H9 (cell line): ENCODE results near the gene ZNF225. TPM values are rescaled to one million over a fixed set of nuclear protein-coding genes. Genes with fewer than 3 reads are reported as not detected.

Source experiments
- DNase-seq: peaks from one replicate; pipeline ENCODE4 v3.0.0-alpha.2; 2017
- H2AFZ ChIP-seq: one replicate; pipeline ENCODE4 v1.6.1; 2013; ENCODE audit warnings: mild to moderate bottlenecking, low read length, control low read depth, moderate library complexity
- H2AK5ac ChIP-seq: 2 replicates; pipeline ENCODE4 v1.6.1; 2013; ENCODE audit warnings: low read length, control low read depth, mixed read lengths; ENCODE audit not compliant: insufficient read length
- H2BK120ac ChIP-seq: one replicate; pipeline ENCODE4 v1.6.1; 2013; ENCODE audit warnings: low read depth, mild to moderate bottlenecking, low read length, control low read depth, inconsistent platforms; ENCODE audit not compliant: poor library complexity, severe bottlenecking
- H2BK12ac ChIP-seq: 2 replicates; pipeline ENCODE4 v1.6.1; 2013; ENCODE audit warnings: low read length, control low read depth, mixed read lengths, low read depth; ENCODE audit not compliant: insufficient read length
- H2BK15ac ChIP-seq: 2 replicates; pipeline ENCODE4 v1.6.1; 2013; ENCODE audit warnings: low read depth, low read length, control low read depth
- H2BK20ac ChIP-seq: one replicate; pipeline ENCODE4 v1.6.1; 2013; ENCODE audit warnings: low read depth, mild to moderate bottlenecking, low read length, control low read depth, inconsistent platforms; ENCODE audit not compliant: poor library complexity, severe bottlenecking
- H2BK5ac ChIP-seq: 2 replicates; pipeline ENCODE4 v1.6.1; 2013; ENCODE audit warnings: low read length, control low read depth, mixed read lengths; ENCODE audit not compliant: insufficient read length
- H3K14ac ChIP-seq: 2 replicates; pipeline ENCODE4 v1.6.1; 2013; ENCODE audit warnings: low read length, control low read depth; ENCODE audit not compliant: insufficient read depth
- H3K18ac ChIP-seq: 2 replicates; pipeline ENCODE4 v1.6.1; 2013; ENCODE audit warnings: low read depth, mild to moderate bottlenecking, mixed read lengths, low read length, control low read depth; ENCODE audit not compliant: insufficient read length
- H3K23ac ChIP-seq: 2 replicates; pipeline ENCODE4 v1.6.1; 2013; ENCODE audit warnings: low read length, control low read depth, mixed read lengths, low read depth; ENCODE audit not compliant: insufficient read length
- H3K23me2 ChIP-seq: 2 replicates; pipeline ENCODE4 v1.6.1; 2013; ENCODE audit warnings: low read depth, mild to moderate bottlenecking, mixed read lengths, low read length, control low read depth; ENCODE audit not compliant: insufficient read length, poor library complexity, severe bottlenecking
- H3K27ac ChIP-seq: 2 replicates; pipeline ENCODE4 v1.5.1; 2013; ENCODE audit warnings: low read length, control low read depth, mixed read lengths, low read depth; ENCODE audit not compliant: insufficient read length
- H3K27me3 ChIP-seq: 2 replicates; pipeline ENCODE4 v1.6.1; 2013; ENCODE audit warnings: low read length, control low read depth, inconsistent platforms; ENCODE audit not compliant: insufficient read depth
- H3K4ac ChIP-seq: 2 replicates; pipeline ENCODE4 v1.6.1; 2013; ENCODE audit warnings: low read depth, mild to moderate bottlenecking, control low read depth, inconsistent platforms, low read length, moderate library complexity
- H3K4me1 ChIP-seq: 2 replicates; pipeline ENCODE4 v1.6.1; 2013; ENCODE audit warnings: low read length, control low read depth, inconsistent platforms; ENCODE audit not compliant: insufficient read depth
- H3K4me2 ChIP-seq: 2 replicates; pipeline ENCODE4 v1.6.1; 2013; ENCODE audit warnings: low read length, control low read depth, mixed read lengths; ENCODE audit not compliant: insufficient read length, insufficient read depth
- H3K56ac ChIP-seq: 2 replicates; pipeline ENCODE4 v1.6.1; 2013; ENCODE audit warnings: low read depth, mild to moderate bottlenecking, mixed read lengths, low read length, control low read depth; ENCODE audit not compliant: insufficient read length
- H3K79me1 ChIP-seq: 2 replicates; pipeline ENCODE4 v1.6.1; 2013; ENCODE audit warnings: low read depth, mild to moderate bottlenecking, moderate library complexity, low read length, control low read depth, inconsistent platforms; ENCODE audit not compliant: insufficient read depth, poor library complexity, severe bottlenecking
- H3K79me2 ChIP-seq: 2 replicates; pipeline ENCODE4 v1.6.1; 2013; ENCODE audit warnings: low read length, control low read depth, inconsistent platforms; ENCODE audit not compliant: insufficient read depth
- H3K9ac ChIP-seq: 2 replicates; pipeline ENCODE4 v1.6.1; 2013; ENCODE audit warnings: low read length, control low read depth, mixed read lengths; ENCODE audit not compliant: insufficient read length; ENCODE audit errors: extremely low read depth
- H3K9me3 ChIP-seq: one replicate; pipeline ENCODE4 v1.6.1; 2013; ENCODE audit warnings: low read depth, low read length, inconsistent platforms; ENCODE audit not compliant: control insufficient read depth
- H3T11ph ChIP-seq: one replicate; pipeline ENCODE4 v1.6.1; 2013; ENCODE audit warnings: mild to moderate bottlenecking, low read length, control low read depth, inconsistent platforms
- H4K20me1 ChIP-seq: one replicate; pipeline ENCODE4 v1.6.1; 2013; ENCODE audit not compliant: control insufficient read depth, insufficient read length, insufficient read depth
- H4K5ac ChIP-seq: 2 replicates; pipeline ENCODE4 v1.6.1; 2013; ENCODE audit warnings: low read depth, mild to moderate bottlenecking, mixed read lengths, low read length, control low read depth; ENCODE audit not compliant: insufficient read length
- H4K8ac ChIP-seq: replicated peaks from 2 replicates; pipeline ENCODE4 v1.6.1; 2013; ENCODE audit warnings: low read length, control low read depth, mixed read lengths, low read depth; ENCODE audit not compliant: insufficient read length
- H4K91ac ChIP-seq: 2 replicates; pipeline ENCODE4 v1.6.1; 2013; ENCODE audit warnings: low read depth, mild to moderate bottlenecking, moderate library complexity, mixed read lengths, low read length, control low read depth; ENCODE audit not compliant: insufficient read length
- H3K27ac Mint-ChIP-seq, 3 experiments: 2 replicates in 2 of 3; 3 replicates in 1 of 3; pipeline ENCODE4 v1.8.0; 2020 to 2021; ENCODE audit warnings: mixed read lengths in 3 of 3, mild to moderate bottlenecking in 1 of 3, moderate library complexity in 1 of 3
- H3K27me3 Mint-ChIP-seq: 2 replicates; pipeline ENCODE4 v1.8.0; 2021; ENCODE audit warnings: low read depth, mild to moderate bottlenecking, moderate library complexity, mixed read lengths
- H3K36me3 Mint-ChIP-seq, 3 experiments: 2 replicates in 2 of 3; 3 replicates in 1 of 3; pipeline ENCODE4 v1.8.0; 2020 to 2021; ENCODE audit warnings: low read depth in 3 of 3, mixed read lengths in 3 of 3; ENCODE audit not compliant: insufficient read depth in 1 of 3
- H3K4me1 Mint-ChIP-seq, 2 experiments: 2 replicates each; pipeline ENCODE4 v1.8.0; 2020; ENCODE audit warnings: mixed read lengths in 2 of 2
- H3K4me3 Mint-ChIP-seq, 2 experiments: 2 replicates in 1 of 2; 3 replicates in 1 of 2; pipeline ENCODE4 v1.8.0; 2020 to 2021; ENCODE audit warnings: mild to moderate bottlenecking in 2 of 2, mixed read lengths in 2 of 2, moderate library complexity in 1 of 2
- H3K9me3 Mint-ChIP-seq, 2 experiments: 2 replicates in 1 of 2; 3 replicates in 1 of 2; pipeline ENCODE4 v1.8.0; 2020; ENCODE audit warnings: mild to moderate bottlenecking in 2 of 2, mixed read lengths in 2 of 2, moderate library complexity in 1 of 2
- WGBS: extraction: QIAGEN DNeasy Blood & Tissue Kit; methylation state at CpG from one replicate; pipeline ENCODE4 v1.1.7; 2013; ENCODE audit warnings: missing lambda C conversion rate, low lambda C conversion rate, mixed read lengths; ENCODE audit not compliant: insufficient read length; ENCODE audit errors: extremely low coverage; 5-methylcytosine and 5-hydroxymethylcytosine counted together
- total RNA-seq: library from RNA; stranded (reverse); gene quantifications from 2 replicates; pipeline ENCODE4 v1.2.1, GENCODE V29; 2021
- TF ChIP-seq, protein P1 (sequence below): fragments of 200-600 bp; sonication (generic); conservative IDR thresholded peaks from 3 replicates; pipeline ENCODE4 v1.8.0; 2021; ENCODE audit warnings: antibody characterized with exemption, mild to moderate bottlenecking

The ZNF225 gene
- total RNA-seq, 1 experiment from 2014 or later, result 3.9 TPM

- Histone ChIP-seq H2AK5ac (no peak within 1 kb of the TSS), H4K5ac (no peak within 1 kb of the TSS), H3K9me3 (no peaks in the 10 kb centered on the region), H2BK20ac (no peak within 1 kb of the TSS), H3K23ac (no peak within 1 kb of the TSS), H3K9ac (peak within 1 kb of the TSS; percentile 68), H3K4ac (no peak within 1 kb of the TSS), H3T11ph (no peak within 1 kb of the TSS), H2BK15ac (no peak within 1 kb of the TSS), H3K14ac (no peak within 1 kb of the TSS), H3K4me1 (no peaks in the 10 kb centered on the region), H3K27me3 (no peaks in the 10 kb centered on the region), H2BK120ac (no peak within 1 kb of the TSS), H3K79me1 (no peaks in the 10 kb centered on the region), H3K79me2 (no peaks in the 10 kb centered on the region), H2BK5ac (no peak within 1 kb of the TSS), H4K8ac (no peak within 1 kb of the TSS), H3K27ac (no peak within 1 kb of the TSS), H2AFZ (peak within 1 kb of the TSS; percentile 84), H3K18ac (no peak within 1 kb of the TSS), H3K23me2 (peaks cover 12% of the 10 kb centered on the region), H4K20me1 (no peaks in the 10 kb centered on the region), H3K4me2 (peak within 1 kb of the TSS; percentile 62), H3K56ac (no peak within 1 kb of the TSS), H4K91ac (no peak within 1 kb of the TSS), H2BK12ac (no peak within 1 kb of the TSS)
- WGBS, result no CpG with 5 or more reads among the region's 50 CpGs
- H3K36me3 Mint-ChIP-seq, result peaks cover 0 to 15% (median 9%) of the 10 kb centered on the region in 3 experiments; a peak in 6 of 7 replicates
- peaks cover 5% of the 10 kb centered on the region for H3K27me3 Mint-ChIP-seq
- DNase-seq, result peak; percentile 94
- peak within 1 kb of the TSS; percentile 99 for H3K4me3 Mint-ChIP-seq
- H3K9me3 Mint-ChIP-seq, result 0 out of 5 replicates have a peak, but pooled peaks cover 0 to 3% of the 10 kb centered on the region in 2 experiments
- peaks cover 4 to 5% of the 10 kb centered on the region in 2 experiments for H3K4me1 Mint-ChIP-seq
- H3K27ac Mint-ChIP-seq, result peak within 1 kb of the TSS; percentile 64 to 96 (median 87); a peak in 5 of 7 replicates
- TF ChIP-seq, protein P1, sequence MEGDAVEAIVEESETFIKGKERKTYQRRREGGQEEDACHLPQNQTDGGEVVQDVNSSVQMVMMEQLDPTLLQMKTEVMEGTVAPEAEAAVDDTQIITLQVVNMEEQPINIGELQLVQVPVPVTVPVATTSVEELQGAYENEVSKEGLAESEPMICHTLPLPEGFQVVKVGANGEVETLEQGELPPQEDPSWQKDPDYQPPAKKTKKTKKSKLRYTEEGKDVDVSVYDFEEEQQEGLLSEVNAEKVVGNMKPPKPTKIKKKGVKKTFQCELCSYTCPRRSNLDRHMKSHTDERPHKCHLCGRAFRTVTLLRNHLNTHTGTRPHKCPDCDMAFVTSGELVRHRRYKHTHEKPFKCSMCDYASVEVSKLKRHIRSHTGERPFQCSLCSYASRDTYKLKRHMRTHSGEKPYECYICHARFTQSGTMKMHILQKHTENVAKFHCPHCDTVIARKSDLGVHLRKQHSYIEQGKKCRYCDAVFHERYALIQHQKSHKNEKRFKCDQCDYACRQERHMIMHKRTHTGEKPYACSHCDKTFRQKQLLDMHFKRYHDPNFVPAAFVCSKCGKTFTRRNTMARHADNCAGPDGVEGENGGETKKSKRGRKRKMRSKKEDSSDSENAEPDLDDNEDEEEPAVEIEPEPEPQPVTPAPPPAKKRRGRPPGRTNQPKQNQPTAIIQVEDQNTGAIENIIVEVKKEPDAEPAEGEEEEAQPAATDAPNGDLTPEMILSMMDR, result no peak
Observed at GRCh38 chr19:44093931-44094765, 19.1 kb upstream of the ZNF225 start, which contains the start of gene ZNF224. Gene ZNF224, plus strand, starts transcription at chr19:44094361. Its CDS starts 3,513 bp downstream, at chr19:44097874.
